HG02852 (cell line): ENCODE measurements around the gene UNKL.

Experiments used
- ATAC-seq: cut with Tn5 transposase; IDR thresholded peaks from one replicate; pipeline ENCODE4 v1.9.1; 2021; ENCODE audit warnings: mild to moderate bottlenecking, moderate library complexity; ENCODE audit not compliant: unreplicated experiment

UNKL gene

DNA sequence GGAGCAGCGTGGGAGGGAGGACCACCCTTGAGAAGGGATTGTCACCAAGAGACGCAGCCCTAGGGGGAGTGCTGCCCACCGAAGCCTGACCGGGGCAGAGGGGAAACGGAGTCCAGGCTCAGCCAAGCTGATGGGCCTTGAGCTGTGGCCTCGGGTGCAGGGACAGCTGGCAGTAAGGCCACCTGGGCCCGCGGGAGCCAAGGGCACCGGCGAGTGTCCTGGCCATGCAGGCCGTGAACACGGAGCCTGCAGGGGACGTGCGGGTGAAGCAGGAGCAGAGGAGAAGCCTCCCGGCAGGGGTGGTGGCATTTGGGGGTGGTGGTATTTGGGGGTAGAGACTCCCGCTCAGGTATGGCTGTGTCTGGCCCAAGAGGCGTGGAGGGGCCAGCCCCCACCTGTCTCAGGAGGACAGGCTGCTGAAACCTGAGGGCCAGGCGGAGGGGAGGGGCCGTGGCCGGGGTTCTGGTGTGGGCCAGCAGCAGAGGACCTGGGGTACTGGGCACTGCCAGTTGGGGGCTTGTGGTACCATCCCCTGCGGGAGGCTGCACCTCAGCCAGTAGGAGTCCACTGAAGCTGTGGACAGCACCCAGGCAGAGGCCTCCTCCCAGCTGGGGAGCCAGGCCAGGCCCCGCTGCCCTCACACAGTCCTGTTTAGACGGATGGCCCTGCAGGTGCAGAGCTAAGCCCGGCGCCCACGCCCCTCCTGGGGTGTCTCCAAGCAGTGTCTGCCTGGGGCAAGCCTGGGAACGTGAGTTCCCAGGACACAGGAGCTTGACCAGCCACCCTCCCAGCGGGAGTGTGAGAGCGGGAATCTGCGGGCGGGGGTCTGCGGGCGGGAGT lies 58.2 kb downstream of the UNKL start:
- no peak for ATAC-seq

DNA sequence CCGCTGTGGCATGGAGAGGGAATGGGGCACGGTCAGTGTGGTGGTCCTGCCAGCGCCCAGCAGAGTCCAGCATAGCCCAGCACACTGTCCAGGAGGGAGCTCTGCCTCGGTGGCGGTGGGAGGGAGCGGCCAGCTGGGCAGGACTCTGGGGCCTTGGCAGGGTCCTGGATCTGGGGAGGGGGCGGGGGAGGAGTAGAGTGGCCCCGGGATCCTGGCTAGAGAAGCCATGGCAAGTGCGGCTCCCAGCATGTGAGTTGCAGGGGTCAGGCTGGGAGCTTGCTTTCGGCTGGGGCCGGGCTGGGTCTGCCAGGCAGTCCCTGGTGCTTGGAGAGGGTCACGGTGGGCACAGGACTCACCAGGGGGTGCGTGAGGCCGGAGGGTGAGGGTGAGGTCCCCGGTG lies 58.9 kb downstream of the UNKL start:
- ATAC-seq = no peak

DNA sequence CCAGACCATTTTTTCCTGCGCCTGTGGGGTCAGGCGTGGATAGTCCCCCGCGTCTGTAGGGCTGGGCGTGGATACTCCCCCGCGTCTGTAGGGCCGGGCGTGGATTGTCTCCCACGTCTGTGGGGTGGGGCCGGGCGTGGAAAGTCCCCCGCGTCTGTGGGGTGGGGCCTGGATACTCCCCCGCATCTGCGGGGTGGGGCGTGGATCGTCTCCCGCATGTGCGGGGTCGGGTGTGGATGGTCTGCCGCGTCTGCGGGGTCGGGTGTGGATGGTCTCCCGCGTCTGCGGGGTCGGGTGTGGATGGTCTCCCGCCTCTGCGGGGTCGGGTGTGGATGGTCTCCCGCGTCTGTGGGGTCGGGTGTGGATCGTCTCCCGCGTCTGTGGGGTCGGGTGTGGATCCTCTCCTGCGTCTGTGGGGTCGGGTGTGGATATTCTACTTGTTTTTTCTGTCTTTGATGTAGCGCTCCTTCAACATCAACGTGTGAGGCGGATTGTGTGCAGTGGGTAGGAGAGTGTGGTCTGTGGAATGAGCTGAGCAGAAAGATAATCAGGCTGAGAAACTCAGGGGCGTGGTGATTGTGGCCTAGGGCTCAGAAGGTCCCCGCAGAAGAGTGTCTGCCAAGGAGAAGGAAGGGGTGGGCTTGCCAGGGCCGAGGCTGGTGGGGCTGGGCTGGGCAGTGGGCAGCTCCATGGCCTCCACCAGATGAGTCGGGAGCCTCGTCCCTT lies 59.5 kb downstream of the UNKL start:
- ATAC-seq = no peak

DNA sequence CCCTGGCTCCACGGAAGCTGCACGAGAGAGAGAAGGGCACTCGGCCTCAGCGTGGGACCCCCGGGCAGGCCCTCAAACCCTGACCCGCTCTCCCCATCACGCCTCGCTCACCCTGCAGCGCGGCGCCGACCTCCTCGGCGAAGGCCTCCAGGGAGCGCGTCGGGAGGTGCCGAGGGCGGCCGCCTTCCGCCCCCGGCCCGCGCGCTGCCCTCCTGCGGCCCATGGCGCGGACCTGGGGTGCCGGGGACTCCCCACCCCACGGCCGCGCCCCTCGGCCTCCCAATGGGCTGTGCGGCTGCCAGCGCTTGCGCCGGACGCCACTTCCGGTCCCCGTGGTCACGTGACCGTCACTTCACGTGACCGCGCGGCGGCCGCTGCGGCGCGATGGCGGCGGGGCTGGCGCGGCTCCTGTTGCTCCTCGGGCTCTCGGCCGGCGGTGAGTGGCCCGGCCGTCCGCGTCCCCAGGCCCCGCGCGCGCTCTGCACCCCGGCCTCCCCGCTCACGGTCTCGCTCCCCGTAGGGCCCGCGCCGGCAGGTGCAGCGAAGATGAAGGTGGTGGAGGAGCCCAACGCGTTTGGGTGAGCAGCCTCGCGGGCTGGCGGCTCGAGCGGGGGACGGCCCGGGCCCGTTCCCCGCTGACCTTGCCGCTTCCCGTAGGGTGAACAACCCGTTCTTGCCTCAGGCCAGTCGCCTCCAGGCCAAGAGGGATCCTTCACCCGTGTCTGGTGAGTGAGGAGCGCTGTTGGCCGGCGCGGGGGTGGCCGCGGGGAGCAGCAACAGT lies 62.7 kb downstream of the UNKL start, which contains the start of the genes GNPTG and TSR3:
GNPTG (plus strand) TSS at position 350 of the 781 bp plus-strand sequence; CDS start at position 385, 35 bp downstream.
TSR3 (minus strand) TSS at position 297 of the 781 bp plus-strand sequence; CDS start at position 223, 74 bp downstream.
- ATAC-seq = peak; percentile 60

DNA sequence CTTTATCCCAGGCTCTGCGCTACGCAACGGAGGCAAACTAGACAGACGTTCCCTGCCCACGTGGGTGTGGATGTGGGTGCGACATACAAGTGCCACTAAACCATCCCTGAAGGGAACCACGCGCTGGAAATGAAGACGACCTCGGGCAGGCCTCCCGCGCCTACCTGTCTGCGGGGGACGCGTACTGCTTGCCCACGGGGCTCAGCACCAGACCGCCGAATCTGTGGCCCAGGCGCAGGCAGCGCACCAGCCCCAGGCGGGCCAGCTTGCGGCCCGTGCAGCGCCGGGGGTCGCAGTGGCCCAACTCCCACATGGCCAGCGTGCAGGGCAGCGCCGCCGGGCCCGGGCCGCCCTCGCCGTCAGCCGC lies 63.3 kb downstream of the UNKL start:
- ATAC-seq = peak; percentile 32

DNA sequence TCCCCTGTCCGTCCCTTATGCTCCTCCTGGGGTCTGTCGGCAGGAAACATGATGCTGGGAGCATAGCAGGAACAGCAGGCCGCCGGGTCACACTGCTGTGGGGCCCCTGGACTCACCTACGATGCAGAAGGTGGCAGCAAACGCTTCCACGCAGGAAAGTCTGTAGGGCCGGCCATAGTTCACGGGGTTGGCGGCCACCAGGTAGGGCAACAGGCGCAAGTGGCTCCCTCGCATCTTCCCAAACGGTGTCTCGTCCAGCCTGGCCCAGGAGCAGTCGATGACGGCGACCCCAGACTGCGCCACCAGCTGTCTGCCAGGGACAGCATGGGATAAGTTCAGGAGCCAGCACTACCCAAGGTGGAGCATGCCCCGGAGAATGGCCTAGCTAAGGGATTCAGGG lies 63.8 kb downstream of the UNKL start:
- no peak for ATAC-seq

DNA sequence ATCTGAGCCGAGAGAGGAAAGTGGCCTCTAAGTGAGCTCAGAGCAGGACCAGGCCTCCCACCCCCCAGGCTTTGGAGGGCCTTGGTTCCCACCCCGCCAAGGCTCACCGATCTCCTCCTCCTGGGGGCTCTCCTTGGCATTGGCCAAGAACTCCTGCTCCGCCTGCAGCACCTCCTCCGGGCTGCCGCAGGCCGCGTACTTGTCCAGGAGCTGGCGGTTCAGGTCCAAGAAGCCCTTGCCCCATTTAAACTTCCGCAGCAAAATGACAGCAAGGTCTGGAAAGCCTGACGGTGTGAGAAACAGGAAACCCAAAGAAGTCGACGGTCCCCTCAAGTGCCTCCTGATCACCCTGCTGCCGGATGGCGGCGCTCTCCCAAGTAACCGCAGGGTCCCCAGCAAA lies 64.6 kb downstream of the UNKL start:
- ATAC-seq = no peak

DNA sequence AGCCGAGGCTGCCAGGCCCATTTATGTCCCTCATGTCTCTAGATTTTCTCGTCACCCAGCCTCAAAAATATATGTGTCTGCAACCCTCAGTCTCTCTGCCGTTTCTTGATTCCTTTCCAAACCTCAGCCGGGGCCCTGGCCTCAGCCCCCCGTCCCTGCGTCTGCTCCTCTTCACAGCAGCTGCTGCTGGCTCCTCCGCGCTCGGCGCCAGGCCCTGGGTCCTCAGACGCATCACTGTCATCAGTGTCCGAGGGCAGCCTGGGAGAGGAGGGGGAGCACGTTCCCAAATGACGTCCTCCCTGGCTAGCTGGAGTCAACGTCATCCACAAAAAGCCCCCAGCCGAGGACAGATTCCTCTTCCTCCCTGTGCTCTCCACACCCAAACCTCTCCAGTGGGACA lies 65.2 kb downstream of the UNKL start:
- ATAC-seq = no peak

DNA sequence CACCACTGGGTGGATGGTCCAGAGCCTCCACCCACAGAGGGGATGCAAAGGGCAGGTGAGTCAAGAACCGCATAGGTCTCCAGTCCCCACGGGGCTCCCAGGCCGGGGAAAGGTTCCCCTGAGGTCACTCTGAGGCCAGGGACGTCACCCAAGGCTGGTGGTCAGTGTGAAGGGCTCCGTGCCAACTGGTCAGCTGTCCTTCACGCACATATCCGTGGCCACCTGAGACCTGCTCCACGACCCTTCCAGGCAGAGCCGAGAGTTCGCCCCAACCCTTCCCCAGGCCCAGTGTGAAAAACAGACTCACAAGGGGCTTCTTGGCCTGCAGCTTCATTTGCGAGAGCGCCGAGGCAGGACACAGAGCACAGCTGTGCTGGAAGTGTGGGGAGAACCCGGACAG lies 65.6 kb downstream of the UNKL start:
- no peak for ATAC-seq

DNA sequence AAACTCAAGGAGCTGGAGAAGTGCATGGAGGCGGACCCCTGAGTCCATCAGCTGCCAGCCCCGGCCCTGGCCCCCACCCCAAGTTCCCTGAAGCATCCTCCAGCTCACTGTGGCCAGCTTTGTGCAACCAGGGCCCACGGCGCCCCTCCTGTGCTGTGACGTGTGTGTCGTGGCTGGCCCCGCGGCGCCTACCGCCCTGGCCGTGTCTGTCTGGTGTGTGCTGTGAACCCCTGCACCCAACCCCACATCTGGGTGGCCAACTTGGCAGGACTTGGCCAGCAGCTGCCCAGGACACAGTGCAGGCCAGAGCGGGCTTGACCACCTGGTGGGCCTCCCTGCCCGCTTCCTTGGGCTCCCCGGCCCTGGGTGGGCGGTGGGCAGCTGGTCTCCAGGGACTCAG lies 66.1 kb downstream of the UNKL start:
- ATAC-seq = no peak

DNA sequence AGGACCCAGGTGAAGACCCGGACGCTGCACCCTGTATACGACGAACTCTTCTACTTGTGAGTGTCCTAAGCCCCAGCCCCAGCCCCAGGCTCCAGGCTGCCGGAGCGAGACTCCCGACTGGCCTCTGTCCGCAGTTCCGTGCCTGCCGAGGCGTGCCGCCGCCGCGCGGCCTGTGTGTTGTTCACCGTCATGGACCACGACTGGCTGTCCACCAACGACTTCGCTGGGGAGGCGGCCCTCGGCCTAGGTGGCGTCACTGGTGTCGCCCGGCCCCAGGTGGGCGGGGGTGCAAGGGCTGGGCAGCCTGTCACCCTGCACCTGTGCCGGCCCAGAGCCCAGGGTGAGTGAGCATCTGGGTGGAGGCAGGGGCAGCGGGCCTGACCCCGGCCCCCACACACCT lies 66.5 kb downstream of the UNKL start:
- no peak for ATAC-seq

DNA sequence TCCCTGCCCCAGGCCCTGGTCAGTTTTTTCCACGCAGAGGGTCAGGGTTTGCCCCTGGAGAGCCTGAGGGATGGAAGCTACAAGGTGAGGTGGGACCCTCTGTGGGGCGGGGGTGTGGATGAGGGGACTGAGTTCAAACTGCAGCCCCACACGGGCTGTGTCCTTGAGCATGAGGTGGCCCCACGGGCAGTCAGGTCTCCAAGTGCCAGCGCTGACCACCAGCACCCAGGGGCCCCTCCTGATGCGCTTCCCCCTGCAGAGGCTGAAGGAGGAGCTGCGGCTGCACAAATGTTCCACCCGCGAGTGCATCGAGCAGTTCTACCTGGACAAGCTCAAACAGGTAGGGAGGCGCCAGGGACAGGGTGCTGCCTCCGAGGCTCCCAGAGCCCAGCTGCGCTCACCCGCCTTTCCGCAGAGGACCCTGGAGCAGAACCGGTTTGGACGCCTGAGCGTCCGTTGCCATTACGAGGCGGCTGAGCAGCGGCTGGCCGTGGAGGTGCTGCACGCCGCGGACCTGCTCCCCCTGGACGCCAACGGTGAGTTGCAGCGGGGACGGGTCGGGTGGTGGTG lies 67.1 kb downstream of the UNKL start:
- no peak for ATAC-seq

DNA sequence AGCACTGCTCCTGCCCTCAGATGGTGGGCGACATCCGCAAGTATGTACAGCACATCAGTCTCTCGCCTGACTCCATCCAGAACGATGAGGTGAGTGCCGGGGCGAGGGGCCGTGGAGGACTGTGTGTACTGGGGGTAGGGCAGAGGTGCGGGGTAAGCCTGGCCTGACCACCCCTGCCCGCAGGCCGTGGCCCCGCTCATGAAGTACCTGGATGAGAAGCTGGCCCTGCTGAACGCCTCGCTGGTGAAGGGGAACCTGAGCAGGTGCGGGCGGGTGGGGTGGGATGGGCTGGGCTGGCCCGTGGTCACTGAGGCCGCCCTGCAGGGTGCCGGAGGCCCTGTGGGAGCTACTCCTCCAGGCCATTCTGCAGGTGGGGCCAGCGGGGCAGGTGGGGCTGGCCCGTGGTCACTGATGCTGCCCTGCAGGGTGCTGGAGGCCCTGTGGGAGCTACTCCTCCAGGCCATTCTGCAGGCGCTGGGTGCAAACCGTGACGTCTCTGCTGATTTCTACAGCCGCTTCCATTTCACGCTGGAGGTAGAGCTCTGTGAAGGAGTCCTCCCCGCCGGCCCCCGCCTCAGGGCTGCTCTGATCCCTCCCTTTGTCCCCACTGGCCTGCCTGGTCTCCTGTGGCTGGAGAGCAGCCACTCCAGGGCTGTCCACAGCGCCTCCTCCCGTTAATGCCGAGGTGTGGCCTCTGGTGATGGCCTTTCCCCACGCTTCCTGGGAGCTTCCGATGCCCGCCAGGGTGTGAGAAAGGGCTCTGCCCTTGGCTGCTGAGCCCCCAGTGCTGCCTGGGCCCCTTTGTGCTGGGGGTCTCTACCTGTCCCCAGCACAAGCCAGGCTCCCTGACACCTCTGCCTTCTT lies 67.8 kb downstream of the UNKL start:
- ATAC-seq = no peak

DNA sequence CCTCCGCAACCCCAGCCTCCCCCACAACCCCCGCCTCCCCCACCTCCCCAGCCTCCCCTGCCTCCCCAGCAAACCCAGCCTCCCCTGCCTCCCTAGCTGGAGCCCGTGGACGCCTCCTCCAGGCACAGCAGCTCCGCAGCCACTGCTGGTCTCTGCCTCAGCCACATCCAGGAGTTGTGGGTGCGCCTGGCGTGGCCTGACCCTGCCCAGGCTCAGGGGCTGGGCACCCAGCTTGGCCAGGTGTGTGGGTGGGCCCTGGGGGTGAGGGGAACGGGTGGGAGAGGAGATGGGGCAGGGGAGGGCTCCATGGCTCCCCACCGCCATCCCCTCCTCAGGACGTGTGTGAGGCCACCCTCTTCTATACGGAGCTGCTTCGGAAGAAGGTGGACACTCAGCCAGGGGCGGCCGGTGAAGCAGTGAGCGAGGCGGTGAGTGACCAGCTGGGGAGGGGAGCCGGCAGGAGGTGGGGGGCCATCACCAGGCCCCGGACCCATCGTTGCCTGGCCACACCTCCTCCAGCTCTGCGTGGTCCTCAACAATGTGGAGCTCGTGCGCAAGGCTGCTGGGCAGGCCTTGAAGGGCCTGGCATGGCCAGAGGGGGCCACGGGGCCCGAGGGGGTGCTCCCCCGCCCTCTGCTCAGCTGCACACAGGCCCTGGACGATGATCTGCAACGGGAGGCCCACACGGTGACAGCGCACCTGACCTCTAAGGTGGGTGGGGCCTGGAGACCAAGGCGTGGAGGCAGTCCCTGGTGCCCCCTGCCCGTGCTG lies 68.7 kb downstream of the UNKL start:
- ATAC-seq = no peak

DNA sequence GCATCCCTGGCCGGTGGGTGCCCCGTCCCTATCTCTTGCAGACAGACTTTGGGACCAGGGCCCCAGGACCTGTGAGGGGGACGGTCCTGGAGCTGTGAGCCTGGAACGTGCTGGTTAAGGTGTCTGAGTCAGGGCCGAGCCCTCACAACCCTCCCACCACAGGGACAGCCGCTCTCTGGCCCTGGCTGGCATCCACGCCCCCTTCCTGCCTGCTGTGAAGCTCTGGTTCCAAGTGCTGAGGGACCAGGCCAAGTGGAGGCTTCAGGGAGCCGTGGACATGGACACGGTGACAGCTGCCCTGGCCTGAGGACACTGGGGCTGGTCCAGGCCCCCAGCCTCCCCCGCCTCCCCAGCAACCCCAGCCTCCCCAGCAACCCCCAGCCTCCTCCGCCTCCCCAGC lies 69.4 kb downstream of the UNKL start:
- no peak for ATAC-seq

DNA sequence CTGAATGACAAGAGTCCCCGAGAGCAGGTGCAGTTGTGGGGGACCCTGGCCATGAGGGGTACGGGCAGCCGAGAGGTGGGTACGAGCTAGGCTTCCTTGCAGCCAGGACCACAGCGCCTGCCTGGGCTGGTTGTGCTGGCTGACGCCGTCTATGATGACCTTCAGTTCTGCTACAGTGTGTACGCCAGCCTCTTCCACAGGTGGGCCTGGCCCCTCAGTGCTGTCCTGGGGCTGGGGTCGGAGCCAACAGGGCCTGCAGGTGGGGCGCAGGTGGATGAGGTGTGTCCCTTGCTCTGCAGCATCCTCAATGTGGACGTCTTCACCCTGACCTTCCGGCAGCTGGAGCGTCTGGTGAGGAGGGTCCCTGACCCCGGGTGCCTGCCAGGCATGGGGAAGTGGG lies 70.0 kb downstream of the UNKL start:
- no peak for ATAC-seq

DNA sequence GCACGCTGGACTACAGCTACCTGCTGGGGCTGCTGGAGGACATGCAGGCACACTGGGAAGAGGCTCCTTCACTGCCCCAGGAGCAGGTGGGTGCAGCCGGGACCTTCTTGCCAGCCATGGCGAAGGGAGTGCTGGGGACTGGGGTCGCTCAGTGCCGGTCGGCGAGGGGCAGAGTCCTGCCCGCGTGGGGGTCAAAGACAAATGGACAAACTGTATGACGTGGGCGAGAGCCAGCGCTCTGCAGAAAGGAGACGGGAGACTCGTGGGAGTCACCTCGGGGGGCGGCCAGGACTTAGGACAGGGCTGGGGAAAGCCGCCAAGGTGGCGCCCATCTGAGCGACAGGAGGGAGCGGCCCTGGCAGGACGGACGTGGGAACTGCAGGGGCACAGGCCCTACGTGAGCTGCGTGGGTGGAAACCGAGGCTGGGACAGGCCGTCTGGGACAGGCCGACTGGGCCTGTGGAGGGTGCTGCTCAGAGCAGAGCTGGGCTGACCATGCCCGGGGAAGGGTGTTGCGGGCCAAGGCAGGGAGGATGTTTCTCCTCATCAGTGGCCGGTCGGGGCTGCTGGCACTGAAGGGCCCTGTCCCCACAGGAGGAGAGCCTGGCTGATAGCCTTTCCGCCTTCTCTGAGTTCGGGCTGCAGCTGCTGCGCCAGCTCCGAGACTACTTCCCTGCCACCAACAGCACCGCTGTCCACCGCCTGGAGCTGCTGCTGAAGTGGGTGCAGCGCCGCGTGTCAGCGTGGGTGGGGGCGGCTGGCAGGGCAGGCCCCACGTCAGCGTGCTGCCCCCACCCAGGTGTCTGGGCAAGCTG lies 70.9 kb downstream of the UNKL start:
- ATAC-seq = peak; percentile 2
